ENCODE measurements around the gene ALX1.
"Not testable (repeated sequence)": the region's sequence is repeated elsewhere in the genome, so short reads cannot be mapped to it uniquely, and the experiment has no call there.

ALX1 gene

GRCh38 chr12:85301051-85301450 is 21.0 kb downstream of the ALX1 start:
- DNase-seq (ENCODE audit: low read depth, low spot score) = no peak

- DNase-seq (ENCODE audit: low read depth, low spot score) = no peak
Observed at GRCh38 chr12:85308374-85308773, 28.4 kb downstream of the ALX1 start.

- no peak for DNase-seq (ENCODE audit: low read depth, low spot score)
Observed at GRCh38 chr12:85309125-85309566, 29.1 kb downstream of the ALX1 start.

- no peak for DNase-seq (ENCODE audit: low read depth, low spot score)
Observed at GRCh38 chr12:85310025-85310424, 30.0 kb downstream of the ALX1 start.

GRCh38 chr12:85310456-85311076 is 30.5 kb downstream of the ALX1 start:
- DNase-seq (ENCODE audit: low read depth, low spot score) = no peak

- DNase-seq (ENCODE audit: low read depth, low spot score) = not testable (repeated sequence)
Observed at GRCh38 chr12:85317866-85318636, 38.0 kb downstream of the ALX1 start.

GRCh38 chr12:85322715-85323114 is 42.7 kb downstream of the ALX1 start:
- no peak for DNase-seq (ENCODE audit: low read depth, low spot score)

GRCh38 chr12:85325442-85325841 is 45.4 kb downstream of the ALX1 start:
- no peak for DNase-seq (ENCODE audit: low read depth, low spot score)

GRCh38 chr12:85329913-85330312 is 49.9 kb downstream of the ALX1 start:
- DNase-seq (ENCODE audit: low read depth, low spot score) = no peak

GRCh38 chr12:85348779-85349178 is 68.8 kb downstream of the ALX1 start:
- DNase-seq (ENCODE audit: low read depth, low spot score) = no peak

- no peak for DNase-seq (ENCODE audit: low read depth, low spot score)
Observed at GRCh38 chr12:85350356-85350755, 70.3 kb downstream of the ALX1 start.

Data from smooth muscle cell of the brain vasculature (primary cell).